C1 segment of cervical spinal cord (tissue), 14 donors: Measurements from ENCODE around the gene SEPHS1.
"Not testable (repeated sequence)": the region's sequence is repeated elsewhere in the genome, so short reads cannot be mapped to it uniquely, and the experiment has no call there.

ENCODE experiments used
- DNase-seq, 14 donors: peaks; one replicate each; lab custom pipeline; 2025; lab: John Stamatoyannopoulos, UW

The SEPHS1 gene

GRCh38 chr10:13348216-13349017 is at the start of gene SEPHS1:
TSS of gene SEPHS1 (minus strand) at chr10:13348293. CDS start at chr10:13344950, 3,343 bp downstream.
- DNase-seq, result peak in 12 of 14 donors; percentile 44 to 84 (median 68)

GRCh38 chr10:13397052-13397451 is 49.0 kb upstream of the SEPHS1 start:
- DNase-seq, result no peak

GRCh38 chr10:13396369-13396768 is 48.3 kb upstream of the SEPHS1 start:
- DNase-seq, result no peak

- DNase-seq, result no peak
These were observed 47.4 kb upstream of the SEPHS1 start for GRCh38 chr10:13395540-13395939.

GRCh38 chr10:13393640-13394039 is 45.5 kb upstream of the SEPHS1 start:
- DNase-seq, result no peak

- no peak for DNase-seq
These were observed 44.6 kb upstream of the SEPHS1 start for GRCh38 chr10:13392701-13393100.

- no peak for DNase-seq
These were observed 42.8 kb upstream of the SEPHS1 start for GRCh38 chr10:13390604-13391522.

GRCh38 chr10:13388478-13389230 is 40.6 kb upstream of the SEPHS1 start:
- no peak for DNase-seq

- no peak for DNase-seq
These were observed 37.9 kb upstream of the SEPHS1 start for GRCh38 chr10:13386021-13386420.

GRCh38 chr10:13383399-13383761 is 35.3 kb upstream of the SEPHS1 start:
- no peak for DNase-seq

GRCh38 chr10:13382703-13383398 is 34.8 kb upstream of the SEPHS1 start:
- DNase-seq, result no peak

- not testable (repeated sequence) for DNase-seq
These were observed 31.0 kb upstream of the SEPHS1 start for GRCh38 chr10:13379061-13379460.

- DNase-seq, result no peak
These were observed 28.7 kb upstream of the SEPHS1 start for GRCh38 chr10:13376746-13377145.

GRCh38 chr10:13376297-13376696 is 28.2 kb upstream of the SEPHS1 start:
- DNase-seq, result no peak

- DNase-seq, result no peak
These were observed 27.7 kb upstream of the SEPHS1 start for GRCh38 chr10:13375791-13376190.

- no peak for DNase-seq
These were observed 25.6 kb upstream of the SEPHS1 start for GRCh38 chr10:13373644-13374043.

- no peak for DNase-seq
These were observed 24.4 kb upstream of the SEPHS1 start for GRCh38 chr10:13372524-13372923.

GRCh38 chr10:13371897-13372470 is 23.9 kb upstream of the SEPHS1 start:
- peak in 12 of 14 donors; percentile 5 to 59 (median 28) for DNase-seq

GRCh38 chr10:13366891-13367290 is 18.8 kb upstream of the SEPHS1 start:
- DNase-seq, result no peak

- DNase-seq, result no peak
These were observed 17.7 kb upstream of the SEPHS1 start for GRCh38 chr10:13365831-13366230.

GRCh38 chr10:13365243-13365642 is 17.1 kb upstream of the SEPHS1 start:
- DNase-seq, result no peak
